Ovary (tissue), 9 donors: ENCODE results near the gene CEP83. TPM values are rescaled to one million over a fixed set of nuclear protein-coding genes. Genes with fewer than 3 reads are reported as not detected.

Experiments
- DNase-seq, 5 donors: peaks; one replicate each; pipeline ENCODE4 v3.0.0-alpha.2; 2019 to 2020
- H3K27ac ChIP-seq, 2 donors: fragments of 200-600 bp; one replicate each; pipeline versions ENCODE4 v1.5.1 to v1.8.0; 2019 to 2022
- H3K27me3 ChIP-seq: fragments of 200-600 bp; one replicate; pipeline ENCODE4 v1.8.0; 2022
- H3K36me3 ChIP-seq: fragments of 200-600 bp; sonication (generic); one replicate; pipeline ENCODE4 v1.5.1; 2019
- H3K4me1 ChIP-seq: one replicate; pipeline ENCODE4 v1.8.1; 2013; ENCODE audit warnings: mild to moderate bottlenecking, moderate library complexity; ENCODE audit not compliant: insufficient read depth
- H3K4me3 ChIP-seq: fragments of 200-600 bp; sonication (generic); one replicate; pipeline ENCODE4 v1.5.1; 2017
- H3K9me3 ChIP-seq, 2 donors: fragments of 200-600 bp in 1 of 2; sonication (generic) in 1 of 2; one replicate each; pipeline versions ENCODE4 v1.5.1 to v1.8.1; 2013 to 2019; ENCODE audit warnings: mild to moderate bottlenecking in 1 of 2, moderate library complexity in 1 of 2
- EP300 ChIP-seq: sonication (generic); formaldehyde crosslinking; IDR thresholded peaks from one replicate; pipeline ENCODE4 v1.6.1; 2017; ENCODE audit warnings: antibody characterized with exemption
- POLR2A ChIP-seq: fragments of 450-650 bp; IDR thresholded peaks from one replicate; pipeline ENCODE4 v1.6.1; 2017; ENCODE audit warnings: antibody characterized with exemption, mild to moderate bottlenecking, moderate library complexity
- WGBS, 3 donors: extraction: QIAGEN DNeasy Blood & Tissue Kit in 1 of 3; methylation state at CpG; one replicate each; pipeline versions ENCODE4 v1.1.5 to v1.1.7; 2013 to 2017; 5-methylcytosine and 5-hydroxymethylcytosine counted together
- intact Hi-C, 4 donors: fragments of 100-400 bp; cut with DNase I; formaldehyde crosslinking; loops; one replicate each; pipeline versions ENCODE4 v1.11.0 to v1.15.1; 2022 to 2023
- polyA plus RNA-seq, 2 donors: library from polyadenylated mRNA; stranded (reverse); fragments of 200-250 nt in 1 of 2; fragments of 350-450 nt in 1 of 2; fragmentation: Illumina TruSeq in 1 of 2; extraction: RNeasy Lipid Tissue Mini Kit (QIAGEN cat#74804) in 1 of 2; gene quantifications; one replicate each; pipeline ENCODE4 v1.2.3, GENCODE V29; 2013 to 2014
- total RNA-seq, 7 donors: library from RNA; depleted of rRNA in 2 of 7; stranded (reverse); fragments of >200 nt in 2 of 7; fragmentation: NEBNext Ultra II Directional in 3 of 7; extraction: Animal tissue kit (Norgen Biotek cat#: 25700) in 3 of 7; gene quantifications; one replicate each; pipeline versions ENCODE4 v1.1.0 to v1.2.4, GENCODE V29; 2016 to 2023
- TF ChIP-seq, protein P1 (sequence below), 3 donors: fragments of 450-650 bp in 2 of 3; fragments of 200-600 bp in 1 of 3; IDR thresholded peaks; one replicate each; pipeline versions ENCODE4 v1.5.1 to v1.8.0; 2016 to 2022; ENCODE audit warnings: antibody characterized with exemption in 3 of 3, mild to moderate bottlenecking in 1 of 3
- donor health status: DM: no; HTN: no; CAD: no; lungs with moderate emphysema.
- donor health status: DM: no; HTN: no; CAD: no.
- donor health status: Bipolar disorder and iron deficiency.
- donor health status: DM: yes; HTN: yes; CAD: no.
- donor health status: DM: no; HTN: no; CAD: no.
- donor health status: DM: yes; HTN: yes; CAD: no.

Gene CEP83
- total and polyA plus RNA-seq, 9 donors = 5.5 to 47.6 (median 17.3) TPM

DNA sequence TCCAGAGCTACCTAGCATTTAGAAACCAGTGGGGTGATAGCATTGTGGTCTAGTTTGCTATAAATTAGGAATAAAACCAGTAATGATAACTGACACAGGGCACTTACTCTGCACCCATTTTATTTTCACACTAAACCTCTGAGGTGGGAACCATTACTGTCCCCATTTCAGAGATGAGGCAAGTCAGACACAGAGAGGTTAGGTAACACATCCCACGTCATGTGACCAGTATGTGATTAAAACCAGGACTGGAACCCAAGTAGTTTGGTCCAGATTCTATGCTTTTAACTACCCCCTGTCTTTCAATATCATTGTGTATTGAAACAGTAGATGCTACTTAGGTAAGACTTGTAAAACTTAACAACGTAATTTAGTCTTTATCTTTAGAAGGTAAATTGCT lies 201.1 kb downstream of the CEP83 start:
- no peaks in the 10 kb centered on the region for H3K9me3 ChIP-seq
- no peak overlapping the region for H3K4me3 ChIP-seq
- 84 to 93% (median 92%) methylated on average over 2 of the region's 2 CpGs for WGBS, 3 donors
- intact Hi-C loops = loop anchor here in 1 of 4 donors (10.0 kb wide), 1 partner anchor 54 kb away; no protein-coding TSS in a partner anchor
- DNase-seq = no peak
- peaks cover 17% of the 10 kb centered on the region for H3K4me1 ChIP-seq
- no peak for TF ChIP-seq EP300
- TF ChIP-seq, protein P1, sequence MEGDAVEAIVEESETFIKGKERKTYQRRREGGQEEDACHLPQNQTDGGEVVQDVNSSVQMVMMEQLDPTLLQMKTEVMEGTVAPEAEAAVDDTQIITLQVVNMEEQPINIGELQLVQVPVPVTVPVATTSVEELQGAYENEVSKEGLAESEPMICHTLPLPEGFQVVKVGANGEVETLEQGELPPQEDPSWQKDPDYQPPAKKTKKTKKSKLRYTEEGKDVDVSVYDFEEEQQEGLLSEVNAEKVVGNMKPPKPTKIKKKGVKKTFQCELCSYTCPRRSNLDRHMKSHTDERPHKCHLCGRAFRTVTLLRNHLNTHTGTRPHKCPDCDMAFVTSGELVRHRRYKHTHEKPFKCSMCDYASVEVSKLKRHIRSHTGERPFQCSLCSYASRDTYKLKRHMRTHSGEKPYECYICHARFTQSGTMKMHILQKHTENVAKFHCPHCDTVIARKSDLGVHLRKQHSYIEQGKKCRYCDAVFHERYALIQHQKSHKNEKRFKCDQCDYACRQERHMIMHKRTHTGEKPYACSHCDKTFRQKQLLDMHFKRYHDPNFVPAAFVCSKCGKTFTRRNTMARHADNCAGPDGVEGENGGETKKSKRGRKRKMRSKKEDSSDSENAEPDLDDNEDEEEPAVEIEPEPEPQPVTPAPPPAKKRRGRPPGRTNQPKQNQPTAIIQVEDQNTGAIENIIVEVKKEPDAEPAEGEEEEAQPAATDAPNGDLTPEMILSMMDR (IDR thresholded peaks at IDR 0.05) = no peak
- TF ChIP-seq POLR2A = no peak
- no peaks in the 10 kb centered on the region for H3K36me3 ChIP-seq
- H3K27ac ChIP-seq = no peak overlapping the region
- no peaks in the 10 kb centered on the region for H3K27me3 ChIP-seq

Other genes with a start within 250 kb of the CEP83 start
- gene TMCC3, start 190.7 kb upstream of the CEP83 start, total RNA-seq = 10 to 100 TPM in 4 of 7 donors, 1 to 10 TPM in 3; 4.8 to 24.6 (median 11.1) TPM
- gene TMCC3, start 190.7 kb upstream of the CEP83 start, polyA plus RNA-seq = 1 to 10 TPM; 7.4 to 9.6 TPM